GM12874 (cell line): Measurements from ENCODE around the gene HECTD4.

Experiments
- TF ChIP-seq, protein P1 (sequence below): IDR thresholded peaks from 2 replicates; pipeline ENCODE4 v1.5.1; 2011; ENCODE audit warnings: low read depth, mild to moderate bottlenecking, control low read depth, low read length, moderate library complexity; ENCODE audit not compliant: insufficient read depth

The HECTD4 gene

DNA sequence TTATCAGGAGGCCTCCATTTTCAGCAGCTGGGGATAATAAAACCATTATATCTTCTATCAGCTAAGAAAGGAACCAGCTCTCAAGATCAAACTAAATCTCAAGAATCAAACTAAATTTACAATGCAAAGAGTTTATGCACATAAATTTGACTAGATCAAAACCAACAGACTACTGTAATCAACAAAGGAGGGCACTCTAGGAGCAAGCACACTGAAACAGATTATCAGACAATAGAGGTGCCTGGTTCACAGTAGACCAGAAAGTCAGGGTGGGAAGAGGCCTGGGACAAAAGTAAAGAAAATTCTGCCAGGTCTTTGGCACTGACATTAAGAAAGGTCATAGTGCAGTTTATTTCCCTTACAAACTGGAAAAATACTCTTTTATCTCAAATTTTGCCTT, 61.0 kb downstream of the HECTD4 start:
- TF ChIP-seq, protein P1, sequence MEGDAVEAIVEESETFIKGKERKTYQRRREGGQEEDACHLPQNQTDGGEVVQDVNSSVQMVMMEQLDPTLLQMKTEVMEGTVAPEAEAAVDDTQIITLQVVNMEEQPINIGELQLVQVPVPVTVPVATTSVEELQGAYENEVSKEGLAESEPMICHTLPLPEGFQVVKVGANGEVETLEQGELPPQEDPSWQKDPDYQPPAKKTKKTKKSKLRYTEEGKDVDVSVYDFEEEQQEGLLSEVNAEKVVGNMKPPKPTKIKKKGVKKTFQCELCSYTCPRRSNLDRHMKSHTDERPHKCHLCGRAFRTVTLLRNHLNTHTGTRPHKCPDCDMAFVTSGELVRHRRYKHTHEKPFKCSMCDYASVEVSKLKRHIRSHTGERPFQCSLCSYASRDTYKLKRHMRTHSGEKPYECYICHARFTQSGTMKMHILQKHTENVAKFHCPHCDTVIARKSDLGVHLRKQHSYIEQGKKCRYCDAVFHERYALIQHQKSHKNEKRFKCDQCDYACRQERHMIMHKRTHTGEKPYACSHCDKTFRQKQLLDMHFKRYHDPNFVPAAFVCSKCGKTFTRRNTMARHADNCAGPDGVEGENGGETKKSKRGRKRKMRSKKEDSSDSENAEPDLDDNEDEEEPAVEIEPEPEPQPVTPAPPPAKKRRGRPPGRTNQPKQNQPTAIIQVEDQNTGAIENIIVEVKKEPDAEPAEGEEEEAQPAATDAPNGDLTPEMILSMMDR: no peak

DNA sequence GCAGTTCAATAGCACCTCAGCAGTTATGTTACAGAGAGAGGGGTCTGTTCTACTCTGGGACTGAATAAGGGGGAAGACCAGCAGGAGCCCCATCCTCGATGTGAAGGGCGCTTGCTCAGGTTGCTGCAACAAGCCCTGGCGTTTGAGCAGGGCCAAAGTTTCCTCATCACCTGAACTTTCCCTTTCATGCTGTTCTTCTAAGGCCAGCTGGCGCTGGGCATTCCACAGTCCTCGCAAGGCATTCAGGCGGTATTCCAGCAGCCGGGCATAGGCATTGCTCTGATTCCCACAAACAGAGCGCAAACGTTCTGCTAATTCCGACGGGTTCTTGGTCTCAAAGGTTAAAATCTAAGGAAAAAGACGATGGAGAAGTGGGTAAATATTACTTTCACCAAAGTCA, 62.8 kb downstream of the HECTD4 start:
- TF ChIP-seq, protein P1: no peak

DNA sequence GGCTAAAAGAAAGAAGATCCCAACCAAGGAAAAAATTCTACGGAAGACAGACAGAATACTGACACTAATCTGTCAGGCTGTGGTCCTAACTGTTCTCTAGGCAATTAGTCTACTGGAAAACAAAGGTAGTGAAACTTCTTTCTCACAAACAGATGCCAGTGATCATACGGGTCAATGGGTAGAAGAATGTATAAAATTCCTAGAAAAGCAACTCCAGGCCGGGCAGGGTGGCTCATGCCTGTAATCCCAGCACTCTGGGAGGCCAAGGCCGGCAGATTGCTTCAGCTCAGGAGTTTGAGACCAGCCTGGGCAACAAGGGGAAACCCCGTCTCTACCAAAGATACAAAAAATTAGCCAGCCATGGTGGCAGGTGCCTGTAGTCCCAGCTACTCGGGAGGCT, 64.8 kb downstream of the HECTD4 start:
- TF ChIP-seq, protein P1: no peak

DNA sequence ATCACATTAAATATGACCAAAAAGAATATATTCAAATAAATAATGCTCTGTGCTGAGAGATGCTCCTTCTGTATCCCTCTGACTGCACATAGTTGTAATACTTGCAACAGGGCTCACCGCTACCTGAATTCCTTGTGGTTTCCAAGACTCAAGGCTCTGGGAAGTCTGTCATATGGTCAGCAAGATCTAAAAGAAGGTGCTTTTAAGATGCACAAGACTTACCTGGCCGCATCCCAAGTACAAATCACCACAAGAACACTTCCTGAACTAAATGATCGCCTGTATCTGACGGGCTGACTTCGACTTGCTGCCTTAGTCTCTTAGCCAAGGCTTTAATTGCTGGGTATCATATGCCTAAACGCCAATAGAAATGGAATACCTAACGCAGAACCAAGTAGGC, 67.2 kb downstream of the HECTD4 start:
- TF ChIP-seq, protein P1: no peak

DNA sequence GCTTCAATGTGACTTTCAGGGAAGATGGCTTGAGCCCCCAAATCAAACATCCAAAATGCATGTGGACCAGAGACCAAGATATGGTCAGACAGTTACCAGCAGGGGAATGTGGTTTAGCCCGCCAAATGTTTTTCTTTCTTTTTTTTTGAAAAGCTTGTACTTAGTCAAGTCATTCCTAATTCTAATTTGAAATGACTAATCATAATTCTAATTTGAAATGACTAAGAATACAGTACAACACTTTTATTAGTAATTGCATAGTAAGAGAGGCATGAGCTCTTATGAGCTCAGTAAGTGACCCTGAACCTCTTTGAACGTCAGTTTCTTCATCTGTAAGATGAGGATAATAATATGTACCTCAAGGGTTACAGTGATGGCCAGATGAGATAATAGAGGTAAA, 72.4 kb downstream of the HECTD4 start:
- TF ChIP-seq, protein P1: no peak

DNA sequence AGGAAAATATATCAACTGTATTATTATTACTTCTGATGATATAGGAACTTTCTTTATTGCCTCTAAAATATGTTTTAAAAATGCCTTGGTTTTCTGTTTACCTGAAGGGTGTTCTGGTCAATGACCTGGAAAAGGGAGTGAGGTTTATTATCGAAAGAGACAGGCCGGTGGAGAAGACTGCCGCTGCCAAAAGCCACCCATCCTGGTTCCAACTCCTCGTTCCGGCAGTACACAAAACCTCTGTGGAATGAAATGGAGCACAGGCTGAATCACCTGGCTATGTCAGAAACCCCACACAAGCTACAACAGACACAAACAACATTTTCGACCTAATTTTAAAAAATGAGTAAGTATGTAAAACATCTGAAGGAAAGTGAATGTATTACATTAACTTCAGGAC, 73.6 kb downstream of the HECTD4 start:
- TF ChIP-seq, protein P1: no peak

DNA sequence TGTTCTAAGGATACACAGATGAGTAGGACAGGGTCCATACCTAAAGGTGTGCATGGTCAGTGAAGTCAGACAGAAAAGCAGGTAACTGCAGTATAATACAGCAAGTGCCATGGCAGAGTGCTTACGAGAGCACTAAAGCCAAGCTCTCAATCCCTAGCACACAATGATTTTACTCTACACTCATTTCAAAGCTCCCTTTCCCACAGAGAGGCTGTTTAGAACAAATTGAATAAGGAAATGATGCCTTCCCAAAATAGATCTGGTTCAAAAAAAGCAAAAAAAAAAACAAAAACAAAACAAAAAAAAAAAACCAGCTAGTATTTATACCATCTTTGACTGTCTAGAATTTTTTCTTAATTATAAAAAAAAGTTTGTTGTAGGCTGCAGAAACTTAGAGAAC, 74.1 kb downstream of the HECTD4 start:
- TF ChIP-seq, protein P1: no peak

DNA sequence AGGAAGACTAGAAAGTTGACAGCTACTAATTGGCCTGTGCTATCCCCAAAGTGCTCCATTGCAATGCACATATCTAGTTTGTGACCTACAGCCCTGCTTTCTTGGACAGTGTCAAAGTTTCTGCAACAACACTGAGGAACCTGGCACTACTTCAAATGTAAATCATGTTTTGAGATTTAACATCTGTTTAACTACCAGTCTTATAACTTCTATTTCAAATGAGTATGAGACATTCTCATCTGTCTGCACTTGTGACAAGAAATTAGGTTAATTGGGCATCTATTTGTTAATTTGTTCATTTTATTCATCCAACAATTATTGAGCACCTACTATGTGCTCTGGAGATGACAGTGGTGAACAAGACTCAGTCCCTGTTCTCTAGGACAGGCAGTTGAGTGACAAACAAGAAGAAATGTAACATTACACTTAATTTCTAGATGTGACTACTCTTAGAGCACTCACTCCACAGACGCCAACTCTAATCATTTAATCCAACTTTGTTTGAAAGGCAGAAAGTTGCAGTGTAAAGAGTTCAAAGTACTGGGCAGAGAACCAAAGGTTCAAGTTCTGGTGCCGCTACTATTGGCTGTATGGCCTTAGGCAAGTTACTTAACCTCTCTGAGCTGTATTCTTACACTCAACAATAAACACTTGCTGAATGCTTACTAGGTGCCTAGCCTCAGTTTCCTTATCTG, 74.8 kb downstream of the HECTD4 start:
- TF ChIP-seq, protein P1: no peak
